Eye (tissue), 1 donor: ENCODE data around the gene IFNK.

Experiments used
- DNase-seq: peaks from one replicate; pipeline ENCODE4 v3.0.0-alpha.2; 2015

IFNK gene

GRCh38 chr9:27573634-27574590, 49.8 kb downstream of the IFNK start:
- peak; percentile 99 for DNase-seq
